Activated CD8-positive, alpha-beta memory T cell treated with anti-CD3 and anti-CD28 coated beads, Interleukin-2, amount 50 U/mL, for 1 hour (primary cell): ENCODE measurements around the gene RNH1.
"Not testable (repeated sequence)": the region's sequence is repeated elsewhere in the genome, so short reads cannot be mapped to it uniquely, and the experiment has no call there.

Experiments
- DNase-seq: peaks from one replicate; pipeline ENCODE4 v3.0.0-alpha.2; 2020; ENCODE audit errors: extremely low read depth

RNH1 gene

DNA sequence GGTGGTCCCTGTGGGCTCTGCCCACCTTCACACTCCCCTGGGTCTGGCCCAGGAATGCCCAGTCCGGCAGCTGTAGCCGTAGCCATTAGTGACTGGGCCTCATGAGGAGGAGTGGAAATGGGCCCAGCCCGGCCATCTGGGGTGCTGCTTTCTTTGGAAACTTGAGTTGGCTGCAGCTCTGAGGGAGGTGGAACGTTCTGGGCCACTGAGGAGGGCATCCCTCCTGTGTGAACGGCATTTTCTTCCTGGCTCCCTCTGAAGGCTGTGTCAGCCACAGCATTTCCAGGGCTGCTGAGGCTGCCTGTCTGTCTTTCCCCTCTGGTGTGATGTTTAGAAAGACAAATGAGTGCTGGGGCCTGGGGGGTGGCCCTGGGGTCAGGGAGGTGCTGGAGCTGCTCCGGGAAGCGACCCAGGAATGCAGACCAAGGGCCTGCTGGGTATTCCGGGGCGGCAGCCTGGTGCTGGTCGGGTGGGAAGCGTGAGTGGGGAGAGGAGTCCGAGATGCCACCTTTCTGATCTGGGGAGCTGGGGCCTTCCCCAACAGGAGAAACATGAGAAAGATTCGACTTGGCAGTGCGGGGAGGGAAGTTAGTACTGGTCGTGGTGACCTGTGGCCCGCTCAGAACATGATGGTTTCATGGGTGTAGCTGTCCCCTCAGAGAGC lies 29.9 kb downstream of the RNH1 start:
- DNase-seq, result no peak

DNA sequence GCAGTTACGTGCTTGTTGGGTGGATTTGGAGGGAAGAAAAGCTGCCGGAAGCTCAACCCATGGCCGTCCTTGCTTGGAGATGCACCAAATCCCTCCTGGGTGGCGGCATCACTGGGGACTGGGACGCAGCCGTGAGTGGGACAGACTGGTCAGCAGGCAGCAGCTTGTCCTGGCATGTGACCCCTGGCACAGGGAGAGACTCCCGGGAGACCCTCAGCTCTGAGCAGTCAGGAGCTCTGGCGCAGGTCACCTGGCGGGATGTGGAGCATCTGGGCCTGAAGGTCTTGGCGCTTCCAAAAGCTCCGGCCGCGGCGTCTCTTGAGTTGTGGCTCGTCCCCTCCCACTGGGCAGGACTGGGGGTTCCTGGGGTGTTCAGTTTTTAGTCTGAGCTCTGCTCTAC lies 30.6 kb downstream of the RNH1 start:
- DNase-seq, result no peak

GRCh38 chr11:475941-476340 lies 31.1 kb downstream of the RNH1 start:
- no peak for DNase-seq

DNA sequence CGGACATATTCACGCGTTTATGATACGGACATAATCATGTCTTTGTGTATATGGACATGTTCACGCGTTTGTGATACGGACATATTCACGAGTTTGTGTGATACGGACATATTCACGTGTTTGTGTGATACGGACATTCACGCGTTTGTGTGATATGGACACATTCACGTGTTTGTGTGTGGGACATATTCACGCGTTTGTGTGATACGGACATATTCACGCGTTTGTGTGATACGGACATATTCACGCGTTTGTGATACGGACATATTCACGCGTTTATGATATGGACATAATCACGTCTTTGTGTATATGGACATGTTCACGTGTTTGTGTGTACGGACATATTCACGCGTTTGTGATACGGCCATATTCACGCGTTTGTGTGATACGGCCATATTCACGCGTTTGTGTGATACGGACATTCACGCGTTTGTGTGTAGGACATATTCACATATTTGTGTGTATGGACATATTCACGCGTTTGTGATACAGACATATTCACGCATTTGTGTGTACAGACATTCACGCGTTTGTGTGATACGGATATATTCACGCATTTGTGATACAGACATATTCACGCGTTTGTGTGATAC lies 32.0 kb downstream of the RNH1 start:
- DNase-seq, result no peak

DNA sequence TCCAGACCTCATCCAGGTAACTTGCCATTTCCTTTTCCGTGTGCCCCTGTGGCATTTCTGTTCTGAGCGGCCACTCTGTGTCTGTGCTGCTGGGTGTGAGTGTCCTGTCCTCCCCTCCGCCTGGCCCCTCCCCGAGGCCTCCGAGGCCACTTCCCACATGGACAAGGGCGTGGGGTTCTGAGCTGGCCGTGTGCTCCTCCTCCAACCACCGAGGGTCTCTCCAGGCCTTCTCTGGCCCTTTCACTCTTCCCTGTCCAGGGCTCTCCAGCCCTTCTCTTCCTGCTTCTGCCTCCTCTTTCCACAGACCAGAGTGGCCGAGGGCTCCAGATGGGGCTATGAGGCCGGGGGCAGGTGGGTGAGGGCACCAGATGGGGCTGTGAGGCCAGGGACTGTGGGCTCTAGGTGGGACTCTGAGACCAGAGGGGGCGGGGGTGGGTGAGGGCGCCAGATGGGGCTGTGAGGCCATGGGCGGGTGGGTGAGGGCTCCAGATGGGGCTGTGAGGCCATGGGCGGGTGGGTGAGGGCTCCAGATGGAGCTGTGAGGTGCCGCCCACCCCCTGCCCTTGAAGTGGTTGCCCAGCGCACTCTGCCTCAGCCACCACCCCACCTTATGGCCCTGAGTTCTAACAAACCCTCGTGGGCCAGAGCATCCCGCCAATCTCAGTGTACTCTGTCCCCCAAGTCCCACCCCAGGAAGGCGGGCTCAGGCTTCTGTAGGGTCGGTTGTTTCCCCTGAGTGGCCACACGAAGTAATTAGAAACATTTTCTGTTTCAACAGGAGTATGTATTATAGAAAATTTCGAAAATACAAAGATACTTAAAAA lies 32.9 kb downstream of the RNH1 start:
- DNase-seq, result no peak

- no peak for DNase-seq
These were observed 33.6 kb downstream of the RNH1 start for GRCh38 chr11:473415-473814.

GRCh38 chr11:472816-473215 lies 34.2 kb downstream of the RNH1 start:
- no peak for DNase-seq

DNA sequence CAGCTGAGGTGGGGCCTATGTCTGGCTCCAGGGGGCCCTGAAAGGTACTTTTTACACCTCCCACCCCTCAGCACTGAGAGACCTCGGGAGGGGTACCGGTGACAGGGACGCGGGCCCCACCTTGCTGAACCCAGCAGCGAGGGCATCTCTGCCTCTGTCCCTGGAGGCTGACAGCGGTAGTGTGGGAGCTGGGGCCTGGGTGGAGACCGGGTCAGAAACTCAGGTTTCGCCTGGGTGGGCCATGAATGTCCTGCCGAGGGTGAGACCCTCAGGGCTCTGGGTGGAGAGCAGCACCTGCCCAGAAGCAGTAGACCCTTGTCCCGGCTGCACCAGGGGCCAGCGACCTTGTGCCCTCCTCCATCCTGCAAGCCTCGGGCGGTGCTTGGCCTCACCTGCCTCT lies 34.8 kb downstream of the RNH1 start:
- no peak for DNase-seq

GRCh38 chr11:471468-472145 lies 35.4 kb downstream of the RNH1 start:
- DNase-seq, result no peak

DNA sequence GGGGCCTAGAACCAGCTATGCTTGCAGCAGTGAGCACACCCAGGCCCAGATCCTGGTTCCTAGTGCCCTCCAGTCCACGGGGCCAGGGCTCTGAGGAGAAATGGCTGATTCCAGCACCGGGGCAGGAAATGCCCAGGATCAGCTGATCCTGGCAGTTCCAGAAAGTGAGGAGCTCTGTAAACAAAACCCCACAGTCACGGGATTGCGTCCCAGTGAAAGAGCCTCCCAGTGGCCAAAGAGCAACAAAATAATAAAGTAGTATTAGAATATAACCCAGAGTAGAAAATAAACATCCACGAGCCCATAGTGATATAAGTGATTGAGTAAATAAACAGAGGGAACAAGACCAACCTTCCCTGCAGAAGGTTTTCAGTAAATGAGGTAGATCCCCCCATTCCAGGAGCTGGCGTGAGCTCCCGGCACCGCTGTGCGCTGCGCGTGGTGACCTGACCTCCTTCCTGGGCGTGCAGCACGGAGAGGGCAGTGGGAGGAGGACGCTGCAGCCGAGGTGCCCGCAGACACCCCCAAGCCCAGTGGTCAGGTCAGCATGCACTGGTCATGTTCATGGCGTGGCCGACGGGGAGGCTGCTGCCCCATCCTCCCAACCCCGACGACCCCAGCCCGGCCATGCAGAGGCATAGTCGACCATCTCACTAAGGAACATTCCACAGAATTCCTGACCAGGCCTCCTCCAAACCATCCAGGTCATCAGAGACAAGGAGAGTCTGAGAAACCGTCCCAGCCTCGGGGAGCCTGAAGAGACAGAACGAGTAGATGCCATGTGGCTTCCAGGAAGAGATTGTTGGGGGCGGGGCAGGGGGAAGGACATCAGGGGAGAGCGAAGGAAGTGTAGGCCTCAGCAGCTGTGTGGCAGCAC lies 37.1 kb downstream of the RNH1 start:
- no peak for DNase-seq

DNA sequence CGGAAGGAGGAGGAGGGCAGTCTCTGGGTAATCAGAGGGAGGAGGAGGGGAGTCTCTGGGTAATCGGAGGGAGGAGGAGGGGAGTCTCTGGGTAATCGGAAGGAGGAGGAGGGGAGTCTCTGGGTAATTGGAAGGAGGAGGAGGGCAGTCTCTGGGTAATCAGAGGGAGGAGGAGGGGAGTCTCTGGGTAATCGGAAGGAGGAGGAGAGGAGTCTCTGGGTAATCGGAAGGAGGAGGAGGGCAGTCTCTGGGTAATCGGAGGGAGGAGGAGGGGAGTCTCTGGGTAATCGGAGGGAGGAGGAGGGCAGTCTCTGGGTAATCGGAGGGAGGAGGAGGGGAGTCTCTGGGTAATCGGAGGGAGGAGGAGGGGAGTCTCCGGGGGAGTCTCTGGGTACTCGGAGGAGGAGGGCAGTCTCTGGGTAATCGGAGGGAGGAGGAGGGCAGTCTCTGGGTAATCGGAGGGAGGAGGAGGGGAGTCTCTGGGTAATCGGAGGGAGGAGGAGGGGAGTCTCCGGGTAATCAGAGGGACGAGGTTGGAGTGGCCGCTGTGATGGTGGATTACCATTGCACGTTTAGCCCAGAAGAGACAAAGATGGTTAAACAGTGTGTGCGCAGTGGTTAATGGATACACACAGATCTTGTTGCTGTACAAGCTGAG lies 37.9 kb downstream of the RNH1 start:
- not testable (repeated sequence) for DNase-seq

- DNase-seq, result no peak
These were observed 38.5 kb downstream of the RNH1 start for GRCh38 chr11:468493-468892.

- DNase-seq, result no peak
These were observed 39.0 kb downstream of the RNH1 start for GRCh38 chr11:468036-468435.

GRCh38 chr11:465896-466530 lies 41.0 kb downstream of the RNH1 start:
- no peak for DNase-seq

- no peak for DNase-seq
These were observed 42.7 kb downstream of the RNH1 start for GRCh38 chr11:464316-464715.

DNA sequence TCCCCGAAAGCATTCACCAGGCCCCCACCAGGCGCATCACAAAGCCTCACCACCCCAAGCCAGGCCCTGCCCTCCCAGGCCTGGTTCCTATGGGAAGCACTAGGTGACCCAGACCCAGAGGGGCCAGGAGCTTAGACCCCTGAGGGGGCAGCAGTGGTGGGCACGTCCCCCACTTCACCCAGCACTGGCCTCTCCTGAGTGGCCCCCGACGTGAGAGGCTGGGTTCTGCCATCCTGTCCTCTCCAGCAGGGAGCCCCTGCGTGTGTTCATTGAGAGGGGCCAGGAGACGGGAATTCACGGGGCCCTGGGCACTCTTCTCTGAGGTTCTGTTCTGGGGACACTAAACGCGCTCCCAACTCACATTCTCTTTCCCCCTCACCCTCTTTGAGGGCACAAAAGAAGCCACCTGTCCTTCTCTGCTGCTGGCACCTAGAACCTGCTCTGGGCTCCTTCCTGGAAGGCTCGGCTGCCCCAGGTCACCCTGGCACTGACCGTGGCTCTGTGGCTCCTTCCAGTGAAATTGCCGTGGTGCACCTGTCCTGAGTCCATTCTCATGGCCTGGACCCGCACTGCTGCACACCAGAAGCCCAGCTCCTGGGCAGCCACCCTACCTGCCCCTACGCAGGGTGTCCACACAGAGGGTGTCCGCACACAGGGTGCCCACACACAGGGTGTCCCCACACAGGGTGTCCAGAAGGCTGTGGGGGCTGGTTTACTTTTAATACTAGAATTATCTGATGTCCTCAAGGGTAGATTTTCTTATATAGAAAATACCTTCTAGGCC lies 44.7 kb downstream of the RNH1 start:
- DNase-seq, result no peak

DNA sequence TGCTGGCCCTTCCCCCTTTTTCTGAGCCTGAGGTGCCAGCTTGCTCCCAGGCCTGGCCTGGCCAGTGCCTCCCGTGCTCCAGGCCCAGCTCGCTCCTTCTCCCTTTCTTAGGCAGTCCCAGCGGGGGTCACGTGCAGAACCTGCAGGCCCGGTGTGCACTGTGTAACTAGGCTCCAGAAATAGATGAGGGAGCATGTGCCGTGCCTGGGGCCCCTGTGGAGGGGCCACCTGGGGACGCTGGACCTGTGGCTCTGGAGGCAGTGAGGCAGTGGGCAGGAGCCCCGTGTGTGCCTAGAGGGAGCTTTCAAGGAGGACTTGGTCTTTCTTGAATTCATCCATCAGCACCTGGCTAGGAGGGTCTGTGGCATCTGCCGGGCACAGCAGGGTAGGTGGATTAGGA lies 45.4 kb downstream of the RNH1 start:
- no peak for DNase-seq

DNA sequence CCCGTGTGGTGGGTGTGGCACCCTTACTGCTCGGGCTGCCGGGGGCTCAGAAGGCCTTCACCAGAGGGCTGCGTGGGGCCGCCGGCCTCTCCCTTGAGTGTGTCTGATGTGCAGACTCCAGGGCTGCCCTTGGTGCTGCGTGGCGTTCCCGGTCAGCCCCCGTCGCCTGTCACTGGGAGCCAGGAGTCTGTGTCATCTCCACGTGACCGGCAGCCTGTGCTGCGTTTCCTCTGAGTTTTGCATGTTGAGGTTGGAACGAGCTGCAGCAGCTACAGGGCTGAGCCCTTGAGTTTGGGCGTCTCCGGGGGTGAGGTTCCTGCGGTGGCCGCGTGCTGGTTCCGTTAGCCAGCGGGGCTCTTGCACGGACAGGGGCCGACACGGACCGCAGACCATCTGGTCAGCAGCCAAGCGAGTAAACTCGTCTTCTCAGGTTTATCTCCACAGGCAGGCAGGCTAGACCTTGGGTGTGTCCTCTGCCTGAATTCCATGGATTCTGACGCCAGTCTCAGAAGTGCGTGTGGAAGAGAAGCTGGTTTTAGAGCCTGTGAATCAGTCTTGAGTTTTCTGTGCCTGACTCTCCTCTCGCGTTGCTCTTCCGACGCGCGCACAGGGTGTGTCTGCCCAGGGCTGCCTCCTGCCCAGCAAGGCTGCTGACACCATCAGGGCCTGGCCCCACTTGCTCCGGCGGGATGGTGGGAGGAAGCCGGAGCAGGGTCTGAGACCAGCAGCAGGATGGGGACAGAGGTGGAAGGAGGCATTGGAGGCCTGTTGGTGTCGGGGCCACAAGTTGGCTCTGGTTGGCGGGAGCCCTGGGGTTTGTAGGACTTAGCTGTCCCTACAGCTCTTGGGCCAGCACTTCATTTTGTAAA lies 46.5 kb downstream of the RNH1 start:
- DNase-seq, result no peak
